Lung (tissue), 12 donors: Measurements from ENCODE around the gene KCNQ4. TPM values are rescaled to one million over a fixed set of nuclear protein-coding genes. Genes with fewer than 3 reads are reported as not detected.

Experiments used
- ATAC-seq: fragments of 200-7000 bp; cut with Tn5 transposase; one replicate; pipeline ENCODE4 v1.9.1; 2020; ENCODE audit warnings: moderate number of reproducible peaks; ENCODE audit not compliant: insufficient read depth, low FRiP score
- DNase-seq, 3 donors: peaks; one replicate each; pipeline ENCODE4 v3.0.0-alpha.2; 2013 to 2017
- H3K27ac ChIP-seq, 2 donors: one replicate each; pipeline ENCODE4 v1.5.1; 2013; ENCODE audit warnings: mild to moderate bottlenecking in 2 of 2, moderate library complexity in 2 of 2, control low read depth in 1 of 2, inconsistent platforms in 1 of 2, low read depth in 1 of 2, low read length in 1 of 2
- H3K27me3 ChIP-seq, 3 donors: one replicate each; pipeline ENCODE4 v1.5.1; 2013; ENCODE audit warnings: low read length in 2 of 3; ENCODE audit not compliant: control insufficient read depth in 3 of 3, insufficient read depth in 3 of 3
- H3K36me3 ChIP-seq, 4 donors: one replicate each; pipeline ENCODE4 v1.5.1; 2013; ENCODE audit warnings: low read length in 4 of 4, mild to moderate bottlenecking in 1 of 4, moderate library complexity in 1 of 4; ENCODE audit not compliant: control insufficient read depth in 4 of 4, insufficient read depth in 4 of 4
- H3K4me1 ChIP-seq, 5 donors: one replicate each; pipeline ENCODE4 v1.5.1; 2013; ENCODE audit warnings: low read length in 5 of 5, mild to moderate bottlenecking in 2 of 5, moderate library complexity in 1 of 5; ENCODE audit not compliant: control insufficient read depth in 5 of 5, insufficient read depth in 5 of 5
- H3K4me3 ChIP-seq: one replicate; pipeline ENCODE4 v1.5.1; 2013; ENCODE audit warnings: mild to moderate bottlenecking, control low read depth, moderate library complexity
- H3K9ac ChIP-seq, 2 donors: one replicate each; pipeline ENCODE4 v1.5.1; 2013; ENCODE audit warnings: low read length in 2 of 2, control low read depth in 1 of 2; ENCODE audit not compliant: insufficient read depth in 1 of 2
- H3K9me3 ChIP-seq, 4 donors: one replicate each; pipeline ENCODE4 v1.5.1; 2013; ENCODE audit warnings: low read length in 3 of 4, mild to moderate bottlenecking in 1 of 4, moderate library complexity in 1 of 4; ENCODE audit not compliant: control insufficient read depth in 4 of 4, insufficient read depth in 3 of 4
- WGBS, 2 donors: extraction: QIAGEN DNeasy Blood & Tissue Kit; methylation state at CpG; one replicate each; pipeline ENCODE4 v1.1.7; 2013; 5-methylcytosine and 5-hydroxymethylcytosine counted together
- polyA plus RNA-seq, 2 donors: library from polyadenylated mRNA; stranded (reverse); fragments of 200-250 nt; gene quantifications; one replicate each; pipeline ENCODE4 v1.2.1, GENCODE V29; 2013
- total RNA-seq, 2 donors: library from RNA; depleted of rRNA in 1 of 2; stranded (reverse); fragments of >200 nt in 1 of 2; gene quantifications; one replicate each; pipeline ENCODE4 v1.2.1, GENCODE V29; 2014 to 2021
- TF ChIP-seq, protein P1 (sequence below): IDR thresholded peaks from 2 replicates; pipeline ENCODE4 v1.5.1; 2012; ENCODE audit warnings: mild to moderate bottlenecking; ENCODE audit errors: control extremely low read depth, extremely low read depth
- donor health status: control.
- donor health status: control.
- donor health status: Bipolar disorder and iron deficiency.
- donor health status: healthy.
- donor health status: DM: yes; HTN: yes; CAD: no.

Gene KCNQ4
- total and polyA plus RNA-seq, 4 donors, result 0.54 to 0.98 (median 0.59) TPM

DNA sequence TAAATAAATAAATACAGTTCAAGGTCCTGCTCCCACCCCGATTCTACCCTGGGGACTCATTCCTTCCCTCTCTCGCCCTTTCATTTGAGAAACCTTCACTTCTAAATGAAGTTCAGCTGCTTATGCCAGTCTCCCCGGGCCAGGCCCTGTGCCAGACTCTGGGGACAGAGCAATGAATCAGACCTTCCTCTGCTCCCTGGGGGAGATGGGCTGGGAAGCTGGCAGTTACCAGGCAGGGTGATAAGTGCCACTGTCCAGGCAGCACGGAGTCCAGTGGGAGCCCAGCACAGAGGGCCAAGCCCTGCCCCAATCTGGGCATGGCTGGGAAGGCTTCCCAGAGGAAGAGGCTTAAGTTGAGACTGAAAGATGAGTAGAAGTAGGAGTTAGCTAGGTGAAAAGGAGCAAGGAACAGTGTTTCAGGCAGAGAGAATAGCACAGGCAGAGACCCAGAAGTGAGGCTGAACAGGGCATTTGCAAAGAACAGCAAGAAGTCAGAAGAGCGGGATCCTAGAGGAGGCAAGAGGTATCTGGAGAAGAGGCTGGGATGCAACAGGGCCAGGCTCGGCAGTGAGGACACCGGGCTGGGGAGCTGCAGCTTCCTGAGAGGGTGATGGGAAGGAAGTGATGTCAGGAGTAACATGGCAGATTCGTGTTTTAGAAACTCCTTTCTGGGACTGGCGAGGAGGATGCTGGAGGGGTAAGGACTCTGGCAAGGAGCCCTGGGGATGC lies 13.5 kb downstream of the KCNQ4 start:
- ATAC-seq (no peak), DNase-seq (no peak)
- TF ChIP-seq, protein P1, sequence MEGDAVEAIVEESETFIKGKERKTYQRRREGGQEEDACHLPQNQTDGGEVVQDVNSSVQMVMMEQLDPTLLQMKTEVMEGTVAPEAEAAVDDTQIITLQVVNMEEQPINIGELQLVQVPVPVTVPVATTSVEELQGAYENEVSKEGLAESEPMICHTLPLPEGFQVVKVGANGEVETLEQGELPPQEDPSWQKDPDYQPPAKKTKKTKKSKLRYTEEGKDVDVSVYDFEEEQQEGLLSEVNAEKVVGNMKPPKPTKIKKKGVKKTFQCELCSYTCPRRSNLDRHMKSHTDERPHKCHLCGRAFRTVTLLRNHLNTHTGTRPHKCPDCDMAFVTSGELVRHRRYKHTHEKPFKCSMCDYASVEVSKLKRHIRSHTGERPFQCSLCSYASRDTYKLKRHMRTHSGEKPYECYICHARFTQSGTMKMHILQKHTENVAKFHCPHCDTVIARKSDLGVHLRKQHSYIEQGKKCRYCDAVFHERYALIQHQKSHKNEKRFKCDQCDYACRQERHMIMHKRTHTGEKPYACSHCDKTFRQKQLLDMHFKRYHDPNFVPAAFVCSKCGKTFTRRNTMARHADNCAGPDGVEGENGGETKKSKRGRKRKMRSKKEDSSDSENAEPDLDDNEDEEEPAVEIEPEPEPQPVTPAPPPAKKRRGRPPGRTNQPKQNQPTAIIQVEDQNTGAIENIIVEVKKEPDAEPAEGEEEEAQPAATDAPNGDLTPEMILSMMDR, result no peak
- Histone ChIP-seq H3K4me3 (no peak overlapping the region), H3K4me1 (peaks cover 0 to 36% (median 11%) of the 10 kb centered on the region in 5 donors), H3K9me3 (no peaks in the 10 kb centered on the region), H3K9ac (no peak overlapping the region), H3K36me3 (no peaks in the 10 kb centered on the region), H3K27ac (no peak overlapping the region), H3K27me3 (no peaks in the 10 kb centered on the region)
- WGBS, 2 donors, result 53 to 65% methylated on average over 9 of the region's 9 CpGs

DNA sequence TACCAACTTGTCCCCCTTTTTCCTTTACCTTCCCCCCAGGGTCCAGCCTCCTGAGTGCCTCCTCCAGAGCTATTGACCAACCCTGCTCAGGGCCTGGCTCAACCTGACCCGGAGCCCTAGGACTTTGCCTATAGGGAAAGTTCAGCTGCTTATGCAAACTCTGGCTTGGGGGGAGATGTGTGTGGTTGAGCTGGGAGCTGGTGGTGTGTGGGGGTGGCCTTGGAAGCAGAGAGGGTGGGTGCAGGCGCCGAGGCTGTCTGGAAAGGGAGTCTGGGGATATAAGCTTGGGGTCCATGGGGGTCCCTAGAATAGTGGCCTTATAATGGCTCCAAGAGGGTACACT lies 14.1 kb downstream of the KCNQ4 start:
- TF ChIP-seq, protein P1, result no peak

DNA sequence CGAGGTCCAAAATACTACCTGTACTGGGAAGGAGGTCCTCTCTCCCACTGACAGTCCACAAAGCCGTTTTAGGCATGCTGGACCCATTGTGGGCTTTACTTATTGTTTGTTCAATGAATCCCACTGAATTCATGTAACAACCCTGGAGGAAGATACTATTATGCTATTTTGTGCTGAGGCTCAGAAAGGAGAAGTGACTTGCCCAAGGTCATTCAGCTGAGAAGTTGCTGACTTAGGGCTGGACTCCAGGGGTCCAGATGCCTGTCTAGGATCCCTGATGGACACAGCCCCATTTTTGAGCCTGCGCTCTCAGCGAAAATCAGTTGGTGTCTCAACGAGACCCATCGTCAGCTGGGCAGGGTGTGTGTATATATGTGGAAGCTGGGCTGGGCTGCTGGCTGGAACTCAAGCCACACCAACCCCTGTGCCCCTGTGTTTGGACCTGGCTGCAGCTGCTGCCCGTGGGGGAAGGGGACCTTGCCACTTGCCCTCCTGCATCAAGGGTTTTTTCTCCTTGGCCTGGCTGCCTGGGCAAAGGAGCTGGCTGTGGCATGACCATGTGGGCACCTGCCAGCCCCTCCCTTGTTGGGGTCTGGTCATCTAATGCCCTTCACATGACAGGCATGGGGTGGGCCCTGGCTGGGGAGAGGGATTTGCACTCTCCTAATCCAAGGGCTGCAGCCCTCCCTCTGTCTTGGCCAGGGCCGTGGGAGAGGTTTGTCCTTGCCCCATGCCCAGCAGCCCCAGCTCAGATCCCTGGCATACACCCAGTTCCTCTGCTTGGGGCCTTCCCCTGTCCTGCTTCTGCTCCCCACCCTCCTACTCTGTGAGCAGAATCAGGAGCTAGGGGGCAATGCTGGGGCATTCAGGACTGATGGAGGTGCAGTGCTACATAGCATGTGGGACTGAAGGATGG lies 15.0 kb downstream of the KCNQ4 start:
- ATAC-seq (no peak), DNase-seq (peak in 1 of 3 donors; percentile 31)
- H3K27ac ChIP-seq, result no peak overlapping the region
- no peaks in the 10 kb centered on the region for H3K36me3 ChIP-seq
- WGBS, 2 donors, result 87 to 91% methylated on average over 8 of the region's 8 CpGs
- no peaks in the 10 kb centered on the region for H3K27me3 ChIP-seq
- H3K9me3 ChIP-seq, result no peaks in the 10 kb centered on the region
- TF ChIP-seq, protein P1, result no peak
- H3K4me3 ChIP-seq, result no peak overlapping the region
- peaks cover 0 to 37% (median 10%) of the 10 kb centered on the region in 5 donors for H3K4me1 ChIP-seq
- H3K9ac ChIP-seq, result peak overlapping the region in 1 of 2 donors; percentile 32

More for the DNA sequence above, 14.1 kb downstream of the KCNQ4 start:
- H3K4me3 ChIP-seq, result no peak overlapping the region
- no peaks in the 10 kb centered on the region for H3K27me3 ChIP-seq
- H3K4me1 ChIP-seq, result peaks cover 0 to 37% (median 11%) of the 10 kb centered on the region in 5 donors
- H3K9me3 ChIP-seq, result no peaks in the 10 kb centered on the region
- DNase-seq (no peak), ATAC-seq (no peak)
- no peak overlapping the region for H3K27ac ChIP-seq
- no peak overlapping the region for H3K9ac ChIP-seq
- WGBS, 2 donors, result 86 to 93% methylated on average over 3 of the region's 3 CpGs
- no peaks in the 10 kb centered on the region for H3K36me3 ChIP-seq
